IMR-90 (cell line): Measurements from ENCODE around the gene GOLGA6C. TPM values are rescaled to one million over a fixed set of nuclear protein-coding genes. Genes with fewer than 3 reads are reported as not detected.

ENCODE experiments used
- ATAC-seq: fragments of 200-7000 bp; cut with Tn5 transposase; 2 replicates; pipeline ENCODE4 v1.9.1; 2020; ENCODE audit warnings: low read depth, mild to moderate bottlenecking, moderate library complexity
- BruUV-seq: library from RNA; stranded (reverse); fragments of 400-500 nt; replicated peaks from 2 replicates; lab custom pipeline; 2021; lab: Mats Ljungman, UMichigan
- CTCF ChIA-PET: fragments of 300-600 bp; formaldehyde crosslinking; extraction: SDS; loops from one replicate; lab custom pipeline; 2021; ENCODE audit warnings: antibody characterized with exemption; lab: Yijun Ruan, JAX
- POLR2A ChIA-PET: fragments of 300-600 bp; sonication (Branson Sonifier 250); formaldehyde crosslinking; loops from one replicate; lab custom pipeline; 2022; ENCODE audit warnings: antibody characterized with exemption; ENCODE audit not compliant: unreplicated experiment; lab: Charles Lee
- DNase-seq: peaks from one replicate; pipeline ENCODE4 v3.0.0; 2013
- H2AFZ ChIP-seq: replicated peaks from 2 replicates; pipeline ENCODE3; 2013; ENCODE audit warnings: low read length, mild to moderate bottlenecking; ENCODE audit not compliant: poor library complexity
- H2AK5ac ChIP-seq: 2 replicates; pipeline ENCODE4 v1.6.1; 2013; ENCODE audit warnings: low read depth, low read length, inconsistent platforms
- H2AK9ac ChIP-seq: replicated peaks from 2 replicates; pipeline ENCODE3; 2013; ENCODE audit warnings: mild to moderate bottlenecking, low read depth, low read length, moderate library complexity; ENCODE audit not compliant: poor library complexity
- H2BK120ac ChIP-seq: 2 replicates; pipeline ENCODE4 v1.6.1; 2013; ENCODE audit warnings: low read depth, low read length, inconsistent platforms
- H2BK15ac ChIP-seq: 3 replicates; pipeline ENCODE4 v1.6.1; 2013; ENCODE audit warnings: low read depth, low read length, inconsistent platforms
- H2BK20ac ChIP-seq: 2 replicates; pipeline ENCODE4 v1.6.1; 2013; ENCODE audit warnings: low read depth, mild to moderate bottlenecking, inconsistent platforms, low read length, moderate library complexity
- H2BK5ac ChIP-seq: 2 replicates; pipeline ENCODE4 v1.6.1; 2013; ENCODE audit warnings: mild to moderate bottlenecking, low read depth, low read length, inconsistent platforms; ENCODE audit not compliant: poor library complexity, severe bottlenecking
- H3K14ac ChIP-seq: replicated peaks from 2 replicates; pipeline ENCODE4 v1.6.1; 2013; ENCODE audit warnings: low read depth, low read length, inconsistent platforms
- H3K18ac ChIP-seq: 2 replicates; pipeline ENCODE4 v1.6.1; 2013; ENCODE audit warnings: low read depth, low read length, control low read depth
- H3K23ac ChIP-seq: 2 replicates; pipeline ENCODE4 v1.6.1; 2013; ENCODE audit warnings: low read depth, low read length, inconsistent platforms
- H3K27ac ChIP-seq: 2 replicates; pipeline ENCODE4 v1.5.1; 2013; ENCODE audit warnings: mild to moderate bottlenecking, control low read depth, low read length; ENCODE audit not compliant: insufficient read depth
- H3K27me3 ChIP-seq: 2 replicates; pipeline ENCODE4 v1.6.1; 2013; ENCODE audit warnings: low read length; ENCODE audit not compliant: control insufficient read depth, insufficient read depth
- H3K36me3 ChIP-seq: 2 replicates; pipeline ENCODE4 v1.6.1; 2013; ENCODE audit warnings: low read length, mixed read lengths; ENCODE audit not compliant: control insufficient read depth, insufficient read depth
- H3K4ac ChIP-seq: 2 replicates; pipeline ENCODE4 v1.6.1; 2013; ENCODE audit warnings: low read depth, low read length, inconsistent platforms
- H3K4me1 ChIP-seq: 2 replicates; pipeline ENCODE4 v1.6.1; 2013; ENCODE audit warnings: low read length, mixed read lengths; ENCODE audit not compliant: control insufficient read depth, insufficient read depth
- H3K4me2 ChIP-seq: 2 replicates; pipeline ENCODE4 v1.6.1; 2013; ENCODE audit warnings: low read depth, mild to moderate bottlenecking, control low read depth, low read length, moderate library complexity
- H3K4me3 ChIP-seq: 2 replicates; pipeline ENCODE4 v1.5.1; 2013; ENCODE audit warnings: low read depth, mild to moderate bottlenecking, control low read depth, low read length, moderate library complexity; ENCODE audit not compliant: insufficient read depth
- H3K56ac ChIP-seq: 2 replicates; pipeline ENCODE4 v1.6.1; 2013; ENCODE audit warnings: low read length, inconsistent platforms; ENCODE audit not compliant: insufficient read depth; ENCODE audit errors: extremely low read depth
- H3K79me1 ChIP-seq, 2 experiments: 2 replicates each; pipeline ENCODE4 v1.6.1; 2013; ENCODE audit warnings: low read length in 2 of 2, inconsistent platforms in 1 of 2, low read depth in 1 of 2
- H3K9ac ChIP-seq: 2 replicates; pipeline ENCODE4 v1.6.1; 2013; ENCODE audit warnings: low read depth, low read length, control low read depth
- H3K9me1 ChIP-seq: 2 replicates; pipeline ENCODE4 v1.6.1; 2013; ENCODE audit warnings: low read length, inconsistent platforms; ENCODE audit not compliant: insufficient read depth
- H3K9me3 ChIP-seq: 2 replicates; pipeline ENCODE4 v1.6.1; 2013; ENCODE audit warnings: low read length; ENCODE audit not compliant: control insufficient read depth, insufficient read depth
- H4K20me1 ChIP-seq: 2 replicates; pipeline ENCODE4 v1.6.1; 2013; ENCODE audit warnings: low read length, inconsistent platforms; ENCODE audit not compliant: insufficient read depth
- H4K5ac ChIP-seq: 2 replicates; pipeline ENCODE4 v1.6.1; 2013; ENCODE audit warnings: mild to moderate bottlenecking, low read depth, low read length, control low read depth
- H4K8ac ChIP-seq, 2 experiments: 2 replicates each; pipeline ENCODE4 v1.6.1; 2013; ENCODE audit warnings: low read depth in 2 of 2, low read length in 2 of 2, control low read depth in 1 of 2, inconsistent platforms in 1 of 2
- H4K91ac ChIP-seq: 2 replicates; pipeline ENCODE4 v1.6.1; 2013; ENCODE audit warnings: low read depth, low read length, inconsistent platforms; ENCODE audit not compliant: insufficient read depth
- CEBPB ChIP-seq: IDR thresholded peaks from 2 replicates; pipeline ENCODE4 v1.6.1; 2012; ENCODE audit warnings: low read depth, low read length, improper control_type of control experiment
- RFX5 ChIP-seq: IDR thresholded peaks from 2 replicates; pipeline ENCODE4 v1.8.0; 2012; ENCODE audit warnings: low read depth, mild to moderate bottlenecking, low read length, moderate library complexity
- SMC3 ChIP-seq: fragments of 150-350 bp; IDR thresholded peaks from 2 replicates; pipeline ENCODE4 v1.6.1; 2016; ENCODE audit warnings: low read depth, mild to moderate bottlenecking, antibody characterized with exemption, low read length, moderate library complexity
- WGBS, 2 experiments: methylation state at CpG; one replicate each; pipeline versions ENCODE4 v1.1.5 to v1.1.7; 2013; ENCODE audit warnings: missing lambda C conversion rate in 2 of 2; ENCODE audit not compliant: insufficient read length in 1 of 2; ENCODE audit errors: extremely low coverage in 2 of 2; 5-methylcytosine and 5-hydroxymethylcytosine counted together
- dilution Hi-C: fragments of 300-500 bp; cut with HindIII; formaldehyde crosslinking; loops from one replicate; pipeline ENCODE4 v1.14.3; 2018; ENCODE audit warnings: low sequenced_read_pairs; ENCODE audit not compliant: unreplicated experiment
- in situ Hi-C: fragments of 300-500 bp; cut with MboI; formaldehyde crosslinking; loops from 3 replicates; pipeline ENCODE4 v1.14.3; 2019; ENCODE audit warnings: low sequenced_read_pairs, inconsistent platforms, mixed read lengths
- intact Hi-C: fragments of 100-400 bp; cut with micrococcal nuclease; formaldehyde crosslinking; loops from 2 replicates; pipeline ENCODE4 v1.10.0; 2022
- polyA plus RNA-seq, 3 experiments: library from polyadenylated mRNA; depleted of rRNA; stranded (reverse); fragments of >200 nt; gene quantifications; 2 replicates each; pipeline ENCODE4 v1.2.3, GENCODE V29; 2012; ENCODE audit warnings: low replicate concordance in 1 of 3
- total RNA-seq: library from RNA; depleted of rRNA; stranded (reverse); fragments of >200 nt; gene quantifications from 2 replicates; pipeline ENCODE4 v1.2.3, GENCODE V29; 2012
- TF ChIP-seq, protein P1 (sequence below): fragments of 150-350 bp; IDR thresholded peaks from 2 replicates; pipeline ENCODE4 v1.6.1; 2016; ENCODE audit warnings: low read depth, mild to moderate bottlenecking, low read length, moderate library complexity, borderline replicate concordance

Gene GOLGA6C
- total and polyA plus RNA-seq, 2 of the 4 experiments (the other 2 are of a cell fraction): not detected

DNA sequence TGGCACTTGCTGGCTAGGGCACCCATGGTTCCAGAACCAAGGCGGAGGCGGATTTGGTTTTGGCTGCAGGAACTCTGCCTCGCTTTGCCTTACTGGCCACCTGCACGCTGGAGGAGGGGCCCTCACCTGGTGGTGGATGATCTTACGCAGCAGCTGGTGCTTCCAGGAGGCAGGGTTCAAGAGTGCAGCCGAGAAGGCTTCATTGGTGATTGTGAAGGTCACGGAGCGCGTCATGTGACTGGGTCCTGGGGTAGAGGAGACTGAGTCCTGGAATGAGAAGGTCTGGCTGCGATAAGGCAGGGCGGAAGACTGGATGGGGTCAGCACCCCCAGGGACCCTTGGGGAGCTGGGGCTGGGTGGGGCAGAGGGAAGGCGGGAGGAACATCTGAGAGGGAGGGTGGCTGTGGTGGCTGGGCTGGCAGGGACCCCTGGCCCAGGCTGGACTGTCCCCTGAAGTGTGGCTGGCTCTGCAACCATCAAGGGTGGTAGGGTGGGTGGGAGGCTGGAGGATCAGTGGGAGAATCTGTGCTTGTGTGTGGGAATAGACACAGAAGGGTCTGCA, 25.8 kb upstream of the GOLGA6C start:
- no peak overlapping the region for H4K5ac ChIP-seq
- H4K8ac ChIP-seq: no peak overlapping the region
- ChIA-PET POLR2A (no interaction called here), CTCF (no interaction called here)
- no peak overlapping the region for H2BK120ac ChIP-seq
- H3K79me1 ChIP-seq: no peaks in the 10 kb centered on the region
- no peak for TF ChIP-seq CEBPB
- TF ChIP-seq, protein P1, sequence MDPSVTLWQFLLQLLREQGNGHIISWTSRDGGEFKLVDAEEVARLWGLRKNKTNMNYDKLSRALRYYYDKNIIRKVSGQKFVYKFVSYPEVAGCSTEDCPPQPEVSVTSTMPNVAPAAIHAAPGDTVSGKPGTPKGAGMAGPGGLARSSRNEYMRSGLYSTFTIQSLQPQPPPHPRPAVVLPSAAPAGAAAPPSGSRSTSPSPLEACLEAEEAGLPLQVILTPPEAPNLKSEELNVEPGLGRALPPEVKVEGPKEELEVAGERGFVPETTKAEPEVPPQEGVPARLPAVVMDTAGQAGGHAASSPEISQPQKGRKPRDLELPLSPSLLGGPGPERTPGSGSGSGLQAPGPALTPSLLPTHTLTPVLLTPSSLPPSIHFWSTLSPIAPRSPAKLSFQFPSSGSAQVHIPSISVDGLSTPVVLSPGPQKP: no peak
- no peak for TF ChIP-seq RFX5
- TF ChIP-seq SMC3: no peak
- no peak overlapping the region for H2AK5ac ChIP-seq
- intact Hi-C loops (no loop called here), in situ Hi-C loops (no loop called here), dilution Hi-C loops (no loop called here)
- H3K9me1 ChIP-seq: no peaks in the 10 kb centered on the region
- no peak for DNase-seq
- H4K91ac ChIP-seq: no peak overlapping the region
- H3K27me3 ChIP-seq: peaks cover 74% of the 10 kb centered on the region
- no peak overlapping the region for H3K23ac ChIP-seq
- H2AK9ac ChIP-seq: no peak overlapping the region
- H3K4me1 ChIP-seq: no peaks in the 10 kb centered on the region
- H3K18ac ChIP-seq: no peak overlapping the region
- no peak for ATAC-seq
- H4K20me1 ChIP-seq: no peaks in the 10 kb centered on the region
- H3K4me2 ChIP-seq: no peak overlapping the region
- no peaks in the 10 kb centered on the region for H3K9me3 ChIP-seq
- H2BK15ac ChIP-seq: no peak overlapping the region
- no peak overlapping the region for H3K4me3 ChIP-seq
- no peak overlapping the region for H2BK20ac ChIP-seq
- no peak overlapping the region for H3K4ac ChIP-seq
- no peak overlapping the region for H3K56ac ChIP-seq
- no peak overlapping the region for H3K14ac ChIP-seq
- H2AFZ ChIP-seq: no peak overlapping the region
- H3K27ac ChIP-seq: no peak overlapping the region
- H3K36me3 ChIP-seq: no peaks in the 10 kb centered on the region
- H3K9ac ChIP-seq: no peak overlapping the region
- BruUV-seq: no TSS peak
- WGBS, 2 experiments: 80% methylated on average over 5 of the region's 12 CpGs; no CpG with 5 or more reads in 1 of the 2 experiments
- no peak overlapping the region for H2BK5ac ChIP-seq
